GM23338 (cell line): ENCODE results near the gene LPIN1. TPM values are rescaled to one million over a fixed set of nuclear protein-coding genes. Genes with fewer than 3 reads are reported as not detected.

ENCODE experiments used
- ATAC-seq: fragments of 200-7000 bp; cut with Tn5 transposase; 3 replicates; pipeline ENCODE4 v1.9.1; 2020
- DNase-seq: peaks from one replicate; pipeline ENCODE4 v3.0.0-alpha.2; 2015; ENCODE audit warnings: low spot score
- H2AFZ ChIP-seq: fragments of 200-600 bp; sonication (generic); 2 replicates; pipeline ENCODE4 v1.8.0; 2016; ENCODE audit warnings: antibody characterized with exemption, mild to moderate bottlenecking, moderate library complexity
- H3F3A ChIP-seq: fragments of 200-600 bp; sonication (generic); replicated peaks from 2 replicates; pipeline ENCODE4 v1.8.0; 2017; ENCODE audit warnings: antibody characterized with exemption, mixed run types, low read depth
- H3K27ac ChIP-seq: fragments of 200-600 bp; sonication (generic); 2 replicates; pipeline ENCODE4 v1.6.1; 2016; ENCODE audit warnings: low read depth
- H3K27me3 ChIP-seq: fragments of 200-600 bp; sonication (generic); 2 replicates; pipeline ENCODE4 v1.8.0; 2016; ENCODE audit warnings: mild to moderate bottlenecking, mixed run types, moderate library complexity; ENCODE audit not compliant: insufficient read depth
- H3K36me3 ChIP-seq: fragments of 200-600 bp; sonication (generic); 2 replicates; pipeline ENCODE4 v1.8.0; 2016; ENCODE audit warnings: mild to moderate bottlenecking; ENCODE audit not compliant: insufficient read depth
- H3K4me1 ChIP-seq: fragments of 200-600 bp; sonication (generic); 2 replicates; pipeline ENCODE4 v1.8.0; 2016; ENCODE audit warnings: mild to moderate bottlenecking, moderate library complexity; ENCODE audit not compliant: insufficient read depth
- H3K4me2 ChIP-seq: fragments of 200-600 bp; sonication (generic); 2 replicates; pipeline ENCODE4 v1.7.1; 2017; ENCODE audit warnings: mixed run types
- H3K4me3 ChIP-seq: fragments of 200-600 bp; sonication (generic); 2 replicates; pipeline ENCODE4 v1.6.1; 2016; ENCODE audit warnings: mixed run types
- H3K79me2 ChIP-seq: fragments of 200-600 bp; sonication (generic); replicated peaks from 2 replicates; pipeline ENCODE4 v1.8.0; 2017; ENCODE audit warnings: mild to moderate bottlenecking; ENCODE audit not compliant: insufficient read depth
- H3K9me2 ChIP-seq: fragments of 200-600 bp; sonication (generic); 2 replicates; pipeline ENCODE4 v1.8.0; 2017; ENCODE audit not compliant: insufficient read depth
- H4K20me1 ChIP-seq: fragments of 200-600 bp; sonication (generic); replicated peaks from 2 replicates; pipeline ENCODE4 v1.8.0; 2017; ENCODE audit warnings: mild to moderate bottlenecking; ENCODE audit not compliant: insufficient read depth
- H3K27ac Mint-ChIP-seq: 2 replicates; pipeline ENCODE4 v1.8.0; 2020; ENCODE audit warnings: inconsistent platforms, mild to moderate bottlenecking, moderate library complexity, mixed read lengths
- H3K27me3 Mint-ChIP-seq: 3 replicates; pipeline ENCODE4 v1.8.0; 2022; ENCODE audit warnings: low read depth, mild to moderate bottlenecking, moderate library complexity, mixed read lengths, inconsistent platforms; ENCODE audit not compliant: insufficient read depth, poor library complexity
- H3K36me3 Mint-ChIP-seq: 3 replicates; pipeline ENCODE4 v1.8.0; 2021; ENCODE audit warnings: low read depth, mild to moderate bottlenecking, inconsistent platforms, moderate library complexity, mixed read lengths
- H3K4me1 Mint-ChIP-seq: 3 replicates; pipeline ENCODE4 v1.8.0; 2020; ENCODE audit warnings: mild to moderate bottlenecking, inconsistent platforms, mixed read lengths
- H3K4me3 Mint-ChIP-seq: 3 replicates; pipeline ENCODE4 v1.8.0; 2021; ENCODE audit warnings: moderate library complexity, mild to moderate bottlenecking, inconsistent platforms, mixed read lengths
- H3K9me3 Mint-ChIP-seq: 3 replicates; pipeline ENCODE4 v1.8.0; 2020; ENCODE audit warnings: moderate library complexity, mild to moderate bottlenecking, inconsistent platforms, mixed read lengths
- CREB1 ChIP-seq: fragments of 250-450 bp; sonication (Bioruptor Pico); IDR thresholded peaks from 2 replicates; pipeline ENCODE4 v1.5.0; 2020; ENCODE audit warnings: low read depth, mild to moderate bottlenecking, moderate library complexity
- CTCF ChIP-seq, 2 experiments: fragments of 200-600 bp in 1 of 2; sonication (generic) in 1 of 2; conservative IDR thresholded peaks; 2 replicates each; pipeline versions ENCODE4 v1.5.1 to v1.6.1; 2016 to 2017; ENCODE audit warnings: antibody characterized with exemption in 2 of 2, low read depth in 2 of 2, mild to moderate bottlenecking in 2 of 2, moderate library complexity in 1 of 2
- ETS1 ChIP-seq: IDR thresholded peaks from 2 replicates; pipeline ENCODE4 v1.6.1; 2016; ENCODE audit warnings: antibody characterized with exemption
- EZH2 ChIP-seq: fragments of 200-600 bp; sonication (generic); IDR thresholded peaks from one replicate; pipeline ENCODE4 v1.8.0; 2017; ENCODE audit warnings: antibody characterized with exemption, mild to moderate bottlenecking, low read depth; ENCODE audit not compliant: unreplicated experiment
- EZH2phosphoT487 ChIP-seq: fragments of 200-600 bp; sonication (generic); IDR thresholded peaks from one replicate; pipeline ENCODE4 v1.8.1; 2018; ENCODE audit warnings: antibody characterized with exemption; ENCODE audit not compliant: unreplicated experiment
- JUNB ChIP-seq: IDR thresholded peaks from one replicate; pipeline ENCODE4 v1.6.1; 2016; ENCODE audit warnings: antibody characterized with exemption; ENCODE audit not compliant: unreplicated experiment
- NANOG ChIP-seq: IDR thresholded peaks from 2 replicates; pipeline ENCODE4 v1.6.1; 2016; ENCODE audit warnings: antibody characterized with exemption, borderline replicate concordance
- POLR2AphosphoS5 ChIP-seq: IDR thresholded peaks from 2 replicates; pipeline ENCODE4 v1.6.1; 2016; ENCODE audit warnings: antibody characterized with exemption, low read depth
- STAT1 ChIP-seq: IDR thresholded peaks from one replicate; pipeline ENCODE4 v1.6.1; 2016; ENCODE audit warnings: antibody characterized with exemption; ENCODE audit not compliant: unreplicated experiment
- ZNF114 ChIP-seq: fragments of 250-450 bp; sonication (Bioruptor Pico); IDR thresholded peaks from 2 replicates; pipeline ENCODE4 v1.5.0; 2020; ENCODE audit warnings: mild to moderate bottlenecking, moderate library complexity
- ZNF331 ChIP-seq: fragments of 250-450 bp; sonication (Bioruptor Pico); IDR thresholded peaks from 2 replicates; pipeline ENCODE4 v1.5.0; 2020; ENCODE audit warnings: low read depth, mild to moderate bottlenecking, moderate library complexity
- polyA plus RNA-seq: library from polyadenylated mRNA; unstranded; fragments of >200 nt; fragmentation: Nextera tagmentation; extraction: Ambion mirVana; gene quantifications from 2 replicates; pipeline ENCODE4 v1.2.1, GENCODE V29; 2016
- total RNA-seq: library from RNA; depleted of rRNA; stranded (reverse); fragments of >200 nt; shearing (Covaris generic); gene quantifications from 2 replicates; pipeline ENCODE4 v1.2.3, GENCODE V29; 2014
- TF ChIP-seq, protein P1 (sequence below): fragments of 250-450 bp; sonication (Bioruptor Pico); IDR thresholded peaks from 2 replicates; pipeline ENCODE4 v1.5.0; 2020; ENCODE audit warnings: mild to moderate bottlenecking, moderate library complexity

LPIN1 gene
- total and polyA plus RNA-seq, 2 experiments from 2014 or later = 4.4 to 9.5 TPM

DNA sequence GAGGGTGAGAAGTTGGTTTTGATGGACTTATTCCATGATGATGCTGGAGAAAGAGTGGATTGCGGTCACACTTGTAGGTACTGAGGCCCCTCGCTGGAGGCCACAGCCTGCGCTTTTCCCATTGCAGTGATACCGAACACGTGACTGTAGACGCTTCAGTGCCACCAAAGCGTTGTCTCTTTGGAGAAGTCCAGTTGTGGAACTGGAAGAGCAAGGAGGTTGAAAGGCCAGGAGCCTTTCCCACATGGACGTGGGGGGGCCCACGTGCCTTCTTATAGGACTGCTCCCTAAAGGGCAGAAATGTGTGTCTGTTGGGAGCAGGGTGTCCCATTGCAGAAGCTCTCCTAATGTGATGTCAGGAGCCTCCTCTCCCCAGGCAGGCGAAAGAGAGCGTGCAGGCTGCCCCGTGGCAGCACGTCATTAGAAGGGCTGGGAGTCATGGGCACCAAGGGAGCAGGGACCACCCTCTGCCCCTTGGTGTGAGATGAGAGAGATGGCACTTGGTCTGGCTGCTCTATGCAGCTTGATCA is 31.5 kb downstream of the LPIN1 start (continued):
- TF ChIP-seq, protein P1, sequence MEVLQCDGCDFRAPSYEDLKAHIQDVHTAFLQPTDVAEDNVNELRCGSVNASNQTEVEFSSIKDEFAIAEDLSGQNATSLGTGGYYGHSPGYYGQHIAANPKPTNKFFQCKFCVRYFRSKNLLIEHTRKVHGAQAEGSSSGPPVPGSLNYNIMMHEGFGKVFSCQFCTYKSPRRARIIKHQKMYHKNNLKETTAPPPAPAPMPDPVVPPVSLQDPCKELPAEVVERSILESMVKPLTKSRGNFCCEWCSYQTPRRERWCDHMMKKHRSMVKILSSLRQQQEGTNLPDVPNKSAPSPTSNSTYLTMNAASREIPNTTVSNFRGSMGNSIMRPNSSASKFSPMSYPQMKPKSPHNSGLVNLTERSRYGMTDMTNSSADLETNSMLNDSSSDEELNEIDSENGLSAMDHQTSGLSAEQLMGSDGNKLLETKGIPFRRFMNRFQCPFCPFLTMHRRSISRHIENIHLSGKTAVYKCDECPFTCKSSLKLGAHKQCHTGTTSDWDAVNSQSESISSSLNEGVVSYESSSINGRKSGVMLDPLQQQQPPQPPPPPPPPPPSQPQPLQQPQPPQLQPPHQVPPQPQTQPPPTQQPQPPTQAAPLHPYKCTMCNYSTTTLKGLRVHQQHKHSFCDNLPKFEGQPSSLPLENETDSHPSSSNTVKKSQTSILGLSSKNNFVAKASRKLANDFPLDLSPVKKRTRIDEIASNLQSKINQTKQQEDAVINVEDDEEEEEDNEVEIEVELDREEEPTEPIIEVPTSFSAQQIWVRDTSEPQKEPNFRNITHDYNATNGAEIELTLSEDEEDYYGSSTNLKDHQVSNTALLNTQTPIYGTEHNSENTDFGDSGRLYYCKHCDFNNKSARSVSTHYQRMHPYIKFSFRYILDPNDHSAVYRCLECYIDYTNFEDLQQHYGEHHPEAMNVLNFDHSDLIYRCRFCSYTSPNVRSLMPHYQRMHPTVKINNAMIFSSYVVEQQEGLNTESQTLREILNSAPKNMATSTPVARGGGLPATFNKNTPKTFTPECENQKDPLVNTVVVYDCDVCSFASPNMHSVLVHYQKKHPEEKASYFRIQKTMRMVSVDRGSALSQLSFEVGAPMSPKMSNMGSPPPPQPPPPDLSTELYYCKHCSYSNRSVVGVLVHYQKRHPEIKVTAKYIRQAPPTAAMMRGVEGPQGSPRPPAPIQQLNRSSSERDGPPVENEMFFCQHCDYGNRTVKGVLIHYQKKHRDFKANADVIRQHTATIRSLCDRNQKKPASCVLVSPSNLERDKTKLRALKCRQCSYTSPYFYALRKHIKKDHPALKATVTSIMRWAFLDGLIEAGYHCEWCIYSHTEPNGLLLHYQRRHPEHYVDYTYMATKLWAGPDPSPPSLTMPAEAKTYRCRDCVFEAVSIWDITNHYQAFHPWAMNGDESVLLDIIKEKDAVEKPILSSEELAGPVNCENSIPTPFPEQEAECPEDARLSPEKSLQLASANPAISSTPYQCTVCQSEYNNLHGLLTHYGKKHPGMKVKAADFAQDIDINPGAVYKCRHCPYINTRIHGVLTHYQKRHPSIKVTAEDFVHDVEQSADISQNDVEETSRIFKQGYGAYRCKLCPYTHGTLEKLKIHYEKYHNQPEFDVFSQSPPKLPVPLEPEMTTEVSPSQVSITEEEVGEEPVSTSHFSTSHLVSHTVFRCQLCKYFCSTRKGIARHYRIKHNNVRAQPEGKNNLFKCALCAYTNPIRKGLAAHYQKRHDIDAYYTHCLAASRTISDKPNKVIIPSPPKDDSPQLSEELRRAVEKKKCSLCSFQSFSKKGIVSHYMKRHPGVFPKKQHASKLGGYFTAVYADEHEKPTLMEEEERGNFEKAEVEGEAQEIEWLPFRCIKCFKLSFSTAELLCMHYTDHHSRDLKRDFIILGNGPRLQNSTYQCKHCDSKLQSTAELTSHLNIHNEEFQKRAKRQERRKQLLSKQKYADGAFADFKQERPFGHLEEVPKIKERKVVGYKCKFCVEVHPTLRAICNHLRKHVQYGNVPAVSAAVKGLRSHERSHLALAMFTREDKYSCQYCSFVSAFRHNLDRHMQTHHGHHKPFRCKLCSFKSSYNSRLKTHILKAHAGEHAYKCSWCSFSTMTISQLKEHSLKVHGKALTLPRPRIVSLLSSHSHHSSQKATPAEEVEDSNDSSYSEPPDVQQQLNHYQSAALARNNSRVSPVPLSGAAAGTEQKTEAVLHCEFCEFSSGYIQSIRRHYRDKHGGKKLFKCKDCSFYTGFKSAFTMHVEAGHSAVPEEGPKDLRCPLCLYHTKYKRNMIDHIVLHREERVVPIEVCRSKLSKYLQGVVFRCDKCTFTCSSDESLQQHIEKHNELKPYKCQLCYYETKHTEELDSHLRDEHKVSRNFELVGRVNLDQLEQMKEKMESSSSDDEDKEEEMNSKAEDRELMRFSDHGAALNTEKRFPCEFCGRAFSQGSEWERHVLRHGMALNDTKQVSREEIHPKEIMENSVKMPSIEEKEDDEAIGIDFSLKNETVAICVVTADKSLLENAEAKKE (CRISPR knock-in tag) = no peak
- no peak for TF ChIP-seq POLR2AphosphoS5
- no peak for TF ChIP-seq CTCF (conservative IDR thresholded peaks at IDR 0.05; ENCODE audit: low read depth in 2 of 2)

DNA sequence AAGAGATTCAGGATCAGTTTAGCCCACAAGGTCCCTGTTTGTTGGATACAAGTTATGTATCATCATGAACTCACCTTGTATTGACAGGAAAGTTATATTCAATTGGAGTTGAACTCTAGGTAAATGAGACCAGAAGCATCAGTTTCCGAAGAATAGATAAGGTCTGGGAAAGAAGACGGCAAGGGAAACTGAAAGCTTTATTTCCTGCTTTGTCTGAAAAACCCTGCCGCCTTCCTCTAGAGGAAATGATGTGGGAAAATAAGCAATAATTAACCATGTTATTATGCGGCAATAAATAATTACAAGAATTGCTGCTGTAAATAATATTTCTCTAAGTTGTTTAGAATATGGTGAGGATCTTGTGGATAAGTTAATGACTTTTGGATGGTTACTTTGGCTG is 32.0 kb downstream of the LPIN1 start:
- Histone ChIP-seq H3F3A (no peaks in the 10 kb centered on the region), H3K79me2 (no peaks in the 10 kb centered on the region), H2AFZ (no peak overlapping the region), H3K4me2 (no peak overlapping the region), H3K4me1 (peaks cover 10% of the 10 kb centered on the region; the same call in 1 of the 2 replicates), H4K20me1 (no peaks in the 10 kb centered on the region), H3K27ac (no peak overlapping the region), H3K9me2 (0 out of 2 replicates have a peak, but pooled peaks cover 4% of the 10 kb centered on the region), H3K36me3 (peaks cover 3% of the 10 kb centered on the region; the same call in 1 of the 2 replicates), H3K4me3 (no peak overlapping the region), H3K27me3 (no peaks in the 10 kb centered on the region)
- Mint-ChIP-seq H3K9me3 (no peaks in the 10 kb centered on the region), H3K4me1 (peaks cover 6% of the 10 kb centered on the region; the same call in 1 of the 3 replicates), H3K27me3 (no peaks in the 10 kb centered on the region), H3K36me3 (no peaks in the 10 kb centered on the region; the same call in 1 of the 3 replicates), H3K27ac (no peak overlapping the region), H3K4me3 (no peak overlapping the region)
- ATAC-seq (no peak), DNase-seq (no peak)
- no peak for TF ChIP-seq CREB1 (CRISPR knock-in tag)
- TF ChIP-seq ZNF114 (CRISPR knock-in tag) = no peak
- TF ChIP-seq EZH2 = no peak
- no peak for TF ChIP-seq JUNB
- TF ChIP-seq NANOG = no peak
- TF ChIP-seq STAT1 = no peak
- no peak for TF ChIP-seq EZH2phosphoT487
- no peak for TF ChIP-seq ETS1
- no peak for TF ChIP-seq ZNF331 (CRISPR knock-in tag)
